K562 (cell line): ENCODE results near the gene PRSS53. TPM values are rescaled to one million over a fixed set of nuclear protein-coding genes. Genes with fewer than 3 reads are reported as not detected.

Experiments
- AFF1 ChIP-seq, 2 experiments: fragments of 450-650 bp; IDR thresholded peaks; 2 replicates each; pipeline ENCODE4 v1.6.1; 2018; ENCODE audit warnings: mild to moderate bottlenecking in 2 of 2, low read depth in 1 of 2; ENCODE audit not compliant: partially characterized antibody in 2 of 2
- CBX1 ChIP-seq: sonication (generic); IDR thresholded peaks from 2 replicates; pipeline ENCODE4 v1.6.1; 2016; ENCODE audit warnings: antibody characterized with exemption, low read depth, mild to moderate bottlenecking
- KLF13 ChIP-seq: fragments of 450-650 bp; IDR thresholded peaks from 2 replicates; pipeline ENCODE4 v1.6.1; 2016; ENCODE audit warnings: missing genetic modification characterization, low read depth, mild to moderate bottlenecking, missing compliant biosample characterization, moderate library complexity, borderline replicate concordance
- MCM5 ChIP-seq: fragments of 450-650 bp; IDR thresholded peaks from 2 replicates; pipeline ENCODE4 v1.6.1; 2016; ENCODE audit warnings: low read depth
- MYNN ChIP-seq, 2 experiments: sonication (generic); formaldehyde crosslinking in 1 of 2; IDR thresholded peaks; 2 replicates each; pipeline versions ENCODE4 v1.5.0 to v1.6.1; 2016 to 2020; ENCODE audit warnings: antibody characterized with exemption in 1 of 2, missing genetic modification reagents in 1 of 2
- NEUROD1 ChIP-seq: fragments of 150-350 bp; IDR thresholded peaks from 2 replicates; pipeline ENCODE4 v1.6.1; 2014; ENCODE audit warnings: borderline replicate concordance, low read length, low read depth; ENCODE audit not compliant: partially characterized antibody
- RCOR1 ChIP-seq, 2 experiments: IDR thresholded peaks; 2 replicates each; pipeline ENCODE4 v1.6.1; 2012; ENCODE audit warnings: low read depth in 2 of 2, low read length in 2 of 2, borderline replicate concordance in 1 of 2, improper control_type of control experiment in 1 of 2
- ZBTB7A ChIP-seq: IDR thresholded peaks from 2 replicates; pipeline ENCODE4 v1.6.1; 2011; ENCODE audit warnings: low read depth, mild to moderate bottlenecking, low read length, moderate library complexity, borderline replicate concordance; ENCODE audit not compliant: control insufficient read depth
- polyA plus RNA-seq, 8 experiments: library from polyadenylated mRNA; depleted of rRNA in 4 of 8; stranded (reverse) in 5 of 8; unstranded in 3 of 8; fragments of >200 nt; fragmentation: Nextera tagmentation in 2 of 8; fragmentation: Illumina TruSeq in 1 of 8; extraction: Ambion mirVana in 2 of 8; extraction: Trizol in 1 of 8; gene quantifications; 2 replicates each; pipeline versions ENCODE4 v1.2.1 to v1.2.3, GENCODE V29; 2011 to 2014; ENCODE audit warnings: inconsistent platforms in 1 of 8, missing spikeins in 1 of 8
- total RNA-seq, 7 experiments: library from RNA; depleted of rRNA in 6 of 7; stranded (reverse); fragments of >200 nt in 6 of 7; fragmentation: Illumina TruSeq in 2 of 7; extraction: Trizol in 2 of 7; gene quantifications; 2 replicates each; pipeline versions ENCODE4 v1.2.1 to v1.2.3, GENCODE V29; 2011 to 2021; ENCODE audit warnings: low replicate concordance in 1 of 7
- TF ChIP-seq, protein P1 (sequence below): sonication (generic); formaldehyde crosslinking; IDR thresholded peaks from 2 replicates; pipeline ENCODE4 v1.8.1; 2023; ENCODE audit warnings: mild to moderate bottlenecking, missing genetic modification reagents
- TF ChIP-seq, protein P2 (sequence below): sonication (generic); formaldehyde crosslinking; IDR thresholded peaks from 2 replicates; pipeline ENCODE4 v1.8.0; 2022; ENCODE audit warnings: mild to moderate bottlenecking, missing genetic modification reagents
- TF ChIP-seq, protein P3 (sequence below), 2 experiments: fragments of 450-650 bp; IDR thresholded peaks; 2 replicates each; pipeline ENCODE4 v1.6.1; 2016
- TF ChIP-seq, protein P4 (sequence below): fragments of 450-650 bp; IDR thresholded peaks from 2 replicates; pipeline ENCODE4 v1.6.1; 2017; ENCODE audit warnings: antibody characterized with exemption, mild to moderate bottlenecking

The PRSS53 gene
- total and polyA plus RNA-seq, 9 of the 15 experiments (the other 6 are each of a cell fraction or from before 2014, with no cell fraction given): 0.40 to 1.9 (median 0.78) TPM; not detected in 2

DNA sequence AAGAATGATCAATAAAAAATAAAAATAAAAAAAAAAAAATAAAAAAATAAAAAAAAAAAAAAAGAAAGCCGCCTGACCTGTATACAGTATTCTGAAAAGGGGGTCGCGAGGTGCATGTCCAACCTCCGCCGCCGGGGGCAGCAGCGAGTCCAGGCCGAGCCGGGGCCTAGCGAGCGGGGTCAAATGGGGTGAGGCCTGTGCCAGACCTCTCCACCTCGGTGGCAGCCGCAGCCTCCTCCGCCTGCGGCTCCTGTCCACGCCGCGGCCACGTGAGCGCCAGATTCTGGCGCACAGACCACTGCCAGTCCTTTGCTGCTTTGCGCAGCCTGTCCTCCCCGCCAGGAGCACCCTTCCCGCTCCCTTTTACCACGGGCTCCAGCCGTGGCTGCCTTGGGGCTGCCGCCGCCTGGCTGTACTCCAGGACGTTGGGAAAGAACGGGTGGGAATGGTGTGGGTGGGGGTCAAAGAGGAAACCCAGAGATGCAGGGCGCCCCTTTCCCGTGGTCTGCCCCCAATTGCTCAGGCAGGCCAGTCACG is 17.0 kb upstream of the PRSS53 start (continued):
- TF ChIP-seq, protein P1, sequence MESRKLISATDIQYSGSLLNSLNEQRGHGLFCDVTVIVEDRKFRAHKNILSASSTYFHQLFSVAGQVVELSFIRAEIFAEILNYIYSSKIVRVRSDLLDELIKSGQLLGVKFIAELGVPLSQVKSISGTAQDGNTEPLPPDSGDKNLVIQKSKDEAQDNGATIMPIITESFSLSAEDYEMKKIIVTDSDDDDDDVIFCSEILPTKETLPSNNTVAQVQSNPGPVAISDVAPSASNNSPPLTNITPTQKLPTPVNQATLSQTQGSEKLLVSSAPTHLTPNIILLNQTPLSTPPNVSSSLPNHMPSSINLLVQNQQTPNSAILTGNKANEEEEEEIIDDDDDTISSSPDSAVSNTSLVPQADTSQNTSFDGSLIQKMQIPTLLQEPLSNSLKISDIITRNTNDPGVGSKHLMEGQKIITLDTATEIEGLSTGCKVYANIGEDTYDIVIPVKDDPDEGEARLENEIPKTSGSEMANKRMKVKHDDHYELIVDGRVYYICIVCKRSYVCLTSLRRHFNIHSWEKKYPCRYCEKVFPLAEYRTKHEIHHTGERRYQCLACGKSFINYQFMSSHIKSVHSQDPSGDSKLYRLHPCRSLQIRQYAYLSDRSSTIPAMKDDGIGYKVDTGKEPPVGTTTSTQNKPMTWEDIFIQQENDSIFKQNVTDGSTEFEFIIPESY: peak; percentile 93
- TF ChIP-seq MYNN (IDR thresholded peaks at IDR 0.05) (peak; percentile 76; the same call in 1 of the 2 replicates), MYNN (CRISPR knock-in tag; IDR thresholded peaks at IDR 0.05) (no peak), RCOR1 (IDR thresholded peaks at IDR 0.05; ENCODE audit: borderline replicate concordance in 1 of 2, low read depth in 2 of 2, low read length in 2 of 2) (peak in 1 of 2 experiments; percentile 83; a peak in 2 of 4 replicates), ZBTB7A (peak; percentile 96), CBX1 (peak; percentile 49; the same call in 1 of the 2 replicates), NEUROD1 (peak; percentile 79), KLF13 (tag) (0 out of 2 replicates have a peak, but pooled peaks have one; percentile 54), AFF1 (IDR thresholded peaks at IDR 0.05; ENCODE audit: low read depth in 1 of 2, partially characterized antibody in 2 of 2) (peak in 1 of 2 experiments; percentile 23), MCM5 (no peak)
- TF ChIP-seq, protein P2, sequence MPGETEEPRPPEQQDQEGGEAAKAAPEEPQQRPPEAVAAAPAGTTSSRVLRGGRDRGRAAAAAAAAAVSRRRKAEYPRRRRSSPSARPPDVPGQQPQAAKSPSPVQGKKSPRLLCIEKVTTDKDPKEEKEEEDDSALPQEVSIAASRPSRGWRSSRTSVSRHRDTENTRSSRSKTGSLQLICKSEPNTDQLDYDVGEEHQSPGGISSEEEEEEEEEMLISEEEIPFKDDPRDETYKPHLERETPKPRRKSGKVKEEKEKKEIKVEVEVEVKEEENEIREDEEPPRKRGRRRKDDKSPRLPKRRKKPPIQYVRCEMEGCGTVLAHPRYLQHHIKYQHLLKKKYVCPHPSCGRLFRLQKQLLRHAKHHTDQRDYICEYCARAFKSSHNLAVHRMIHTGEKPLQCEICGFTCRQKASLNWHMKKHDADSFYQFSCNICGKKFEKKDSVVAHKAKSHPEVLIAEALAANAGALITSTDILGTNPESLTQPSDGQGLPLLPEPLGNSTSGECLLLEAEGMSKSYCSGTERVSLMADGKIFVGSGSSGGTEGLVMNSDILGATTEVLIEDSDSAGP (CRISPR knock-in tag): no peak
- TF ChIP-seq, protein P3, sequence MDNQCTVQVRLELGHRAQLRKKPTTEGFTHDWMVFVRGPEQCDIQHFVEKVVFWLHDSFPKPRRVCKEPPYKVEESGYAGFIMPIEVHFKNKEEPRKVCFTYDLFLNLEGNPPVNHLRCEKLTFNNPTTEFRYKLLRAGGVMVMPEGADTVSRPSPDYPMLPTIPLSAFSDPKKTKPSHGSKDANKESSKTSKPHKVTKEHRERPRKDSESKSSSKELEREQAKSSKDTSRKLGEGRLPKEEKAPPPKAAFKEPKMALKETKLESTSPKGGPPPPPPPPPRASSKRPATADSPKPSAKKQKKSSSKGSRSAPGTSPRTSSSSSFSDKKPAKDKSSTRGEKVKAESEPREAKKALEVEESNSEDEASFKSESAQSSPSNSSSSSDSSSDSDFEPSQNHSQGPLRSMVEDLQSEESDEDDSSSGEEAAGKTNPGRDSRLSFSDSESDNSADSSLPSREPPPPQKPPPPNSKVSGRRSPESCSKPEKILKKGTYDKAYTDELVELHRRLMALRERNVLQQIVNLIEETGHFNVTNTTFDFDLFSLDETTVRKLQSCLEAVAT (IDR thresholded peaks at IDR 0.05): peak in 1 of 2 experiments; percentile 70; a peak in 2 of 4 replicates
- TF ChIP-seq, protein P4, sequence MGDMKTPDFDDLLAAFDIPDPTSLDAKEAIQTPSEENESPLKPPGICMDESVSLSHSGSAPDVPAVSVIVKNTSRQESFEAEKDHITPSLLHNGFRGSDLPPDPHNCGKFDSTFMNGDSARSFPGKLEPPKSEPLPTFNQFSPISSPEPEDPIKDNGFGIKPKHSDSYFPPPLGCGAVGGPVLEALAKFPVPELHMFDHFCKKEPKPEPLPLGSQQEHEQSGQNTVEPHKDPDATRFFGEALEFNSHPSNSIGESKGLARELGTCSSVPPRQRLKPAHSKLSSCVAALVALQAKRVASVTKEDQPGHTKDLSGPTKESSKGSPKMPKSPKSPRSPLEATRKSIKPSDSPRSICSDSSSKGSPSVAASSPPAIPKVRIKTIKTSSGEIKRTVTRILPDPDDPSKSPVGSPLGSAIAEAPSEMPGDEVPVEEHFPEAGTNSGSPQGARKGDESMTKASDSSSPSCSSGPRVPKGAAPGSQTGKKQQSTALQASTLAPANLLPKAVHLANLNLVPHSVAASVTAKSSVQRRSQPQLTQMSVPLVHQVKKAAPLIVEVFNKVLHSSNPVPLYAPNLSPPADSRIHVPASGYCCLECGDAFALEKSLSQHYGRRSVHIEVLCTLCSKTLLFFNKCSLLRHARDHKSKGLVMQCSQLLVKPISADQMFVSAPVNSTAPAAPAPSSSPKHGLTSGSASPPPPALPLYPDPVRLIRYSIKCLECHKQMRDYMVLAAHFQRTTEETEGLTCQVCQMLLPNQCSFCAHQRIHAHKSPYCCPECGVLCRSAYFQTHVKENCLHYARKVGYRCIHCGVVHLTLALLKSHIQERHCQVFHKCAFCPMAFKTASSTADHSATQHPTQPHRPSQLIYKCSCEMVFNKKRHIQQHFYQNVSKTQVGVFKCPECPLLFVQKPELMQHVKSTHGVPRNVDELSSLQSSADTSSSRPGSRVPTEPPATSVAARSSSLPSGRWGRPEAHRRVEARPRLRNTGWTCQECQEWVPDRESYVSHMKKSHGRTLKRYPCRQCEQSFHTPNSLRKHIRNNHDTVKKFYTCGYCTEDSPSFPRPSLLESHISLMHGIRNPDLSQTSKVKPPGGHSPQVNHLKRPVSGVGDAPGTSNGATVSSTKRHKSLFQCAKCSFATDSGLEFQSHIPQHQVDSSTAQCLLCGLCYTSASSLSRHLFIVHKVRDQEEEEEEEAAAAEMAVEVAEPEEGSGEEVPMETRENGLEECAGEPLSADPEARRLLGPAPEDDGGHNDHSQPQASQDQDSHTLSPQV: peak; percentile 97
